Psoas muscle (tissue), 8 donors: Measurements from ENCODE around the gene NEURL1B. TPM values are rescaled to one million over a fixed set of nuclear protein-coding genes. Genes with fewer than 3 reads are reported as not detected.

Experiments
- ATAC-seq, 4 donors: fragments of 200-7000 bp; cut with Tn5 transposase; one replicate each; pipeline ENCODE4 v1.9.1; 2020; ENCODE audit warnings: moderate library complexity in 3 of 4, mild to moderate bottlenecking in 2 of 4
- DNase-seq, 2 donors: peaks; one replicate each; pipeline ENCODE4 v3.0.0-alpha.2; 2020
- H3K27ac ChIP-seq: fragments of 200-600 bp; one replicate; pipeline ENCODE4 v1.8.0; 2022
- H3K27me3 ChIP-seq, 3 donors: fragments of 200-600 bp in 1 of 3; one replicate each; pipeline versions ENCODE4 v1.6.1 to v1.8.0; 2013 to 2022; ENCODE audit warnings: low read length in 2 of 3, mild to moderate bottlenecking in 2 of 3, moderate library complexity in 1 of 3; ENCODE audit not compliant: insufficient read depth in 3 of 3
- H3K36me3 ChIP-seq, 2 donors: fragments of 200-600 bp in 1 of 2; one replicate each; pipeline versions ENCODE4 v1.6.1 to v1.8.0; 2013 to 2022; ENCODE audit warnings: low read depth in 1 of 2, mild to moderate bottlenecking in 1 of 2, moderate library complexity in 1 of 2; ENCODE audit not compliant: insufficient read depth in 1 of 2
- H3K4me1 ChIP-seq: fragments of 200-600 bp; one replicate; pipeline ENCODE4 v1.8.0; 2022
- H3K4me3 ChIP-seq: fragments of 200-600 bp; one replicate; pipeline ENCODE4 v1.8.0; 2022; ENCODE audit warnings: mild to moderate bottlenecking
- H3K9me3 ChIP-seq: fragments of 200-600 bp; one replicate; pipeline ENCODE4 v1.8.0; 2022
- CTCF ChIP-seq: fragments of 200-600 bp; IDR thresholded peaks from one replicate; pipeline ENCODE4 v1.8.0; 2022; ENCODE audit warnings: antibody characterized with exemption
- WGBS, 3 donors: extraction: QIAGEN DNeasy Blood & Tissue Kit; methylation state at CpG; one replicate each; pipeline versions ENCODE4 v1.1.6 to v1.1.7; 2013; 5-methylcytosine and 5-hydroxymethylcytosine counted together
- intact Hi-C, 2 donors: fragments of 100-400 bp; cut with DNase I; formaldehyde crosslinking; loops; one replicate each; pipeline versions ENCODE4 v1.11.0 to v1.14.2; 2022
- polyA plus RNA-seq, 3 donors: library from polyadenylated mRNA; stranded (reverse); fragments of 200-250 nt; gene quantifications; one replicate each; pipeline ENCODE4 v1.2.3, GENCODE V29; 2013
- total RNA-seq, 4 donors: library from RNA; stranded (reverse); fragmentation: NEBNext Ultra II Directional in 2 of 4; extraction: Animal tissue kit (Norgen Biotek cat#: 25700) in 2 of 4; gene quantifications; one replicate each; pipeline versions ENCODE4 v1.2.1 to v1.2.4, GENCODE V29; 2021 to 2023
- donor health status: healthy with polysubstance abuse.
- donor health status: DM: no; HTN: no; CAD: no; lungs with moderate emphysema.
- donor health status: Bipolar disorder and iron deficiency.
- donor health status: healthy.
- donor health status: DM: yes; HTN: yes; CAD: no.
- donor health status: DM: no; HTN: no; CAD: no.
- donor health status: DM: no; HTN: no; CAD: no.
- donor health status: DM: yes; HTN: yes; CAD: no.

Gene NEURL1B
- total and polyA plus RNA-seq, 7 donors = 8.0 to 20.4 (median 13.7) TPM

DNA sequence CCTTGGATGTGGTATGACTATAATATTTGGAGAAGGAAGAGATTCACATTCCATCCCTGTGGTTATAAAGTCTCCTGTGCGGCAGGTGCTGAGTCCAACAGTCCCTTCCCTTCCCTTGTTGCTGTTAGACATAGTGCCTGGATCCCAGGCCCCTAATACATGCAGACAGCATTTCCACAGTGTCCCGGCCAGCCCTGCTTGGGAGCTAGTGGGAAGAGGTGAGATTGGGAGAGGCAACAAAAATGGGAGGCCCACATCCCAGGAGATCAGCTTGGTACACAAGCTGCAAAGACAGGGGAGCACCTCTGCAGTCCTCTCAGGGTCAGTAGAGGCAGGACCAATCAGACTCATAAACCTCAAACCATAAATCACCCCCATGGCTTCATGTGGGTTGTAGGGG, 3.3 kb upstream of the NEURL1B start:
- ATAC-seq (no peak), DNase-seq (no peak)
- Histone ChIP-seq H3K9me3 (no peaks in the 10 kb centered on the region), H3K4me3 (no peak overlapping the region), H3K36me3 (no peaks in the 10 kb centered on the region), H3K27ac (no peak overlapping the region), H3K27me3 (peaks cover 0 to 42% (median 3%) of the 10 kb centered on the region in 3 donors), H3K4me1 (peaks cover 10% of the 10 kb centered on the region)
- intact Hi-C loops = no loop called here
- WGBS, 3 donors = 78 to 85% (median 82%) methylated on average over 2 of the region's 2 CpGs
- TF ChIP-seq CTCF = no peak

- Histone ChIP-seq H3K4me1 (peaks cover 11% of the 10 kb centered on the region), H3K4me3 (no peak overlapping the region), H3K27ac (no peak overlapping the region), H3K27me3 (peaks cover 0 to 42% (median 3%) of the 10 kb centered on the region in 3 donors), H3K36me3 (no peaks in the 10 kb centered on the region), H3K9me3 (no peaks in the 10 kb centered on the region)
- intact Hi-C loops = no loop called here
- ATAC-seq = no peak
- WGBS, 3 donors = 84 to 93% (median 91%) methylated on average over 3 of the region's 3 CpGs
- TF ChIP-seq CTCF = no peak
- DNase-seq = no peak
Observed at GRCh38 chr5:172638209-172638768, 2.8 kb upstream of the NEURL1B start.

GRCh38 chr5:172640139-172640538, 924 bp upstream of the NEURL1B start:
- DNase-seq (no peak), ATAC-seq (no peak)
- Histone ChIP-seq H3K4me3 (no peak overlapping the region), H3K4me1 (peaks cover 20% of the 10 kb centered on the region), H3K36me3 (no peaks in the 10 kb centered on the region), H3K9me3 (no peaks in the 10 kb centered on the region), H3K27me3 (peaks cover 0 to 53% (median 3%) of the 10 kb centered on the region in 3 donors), H3K27ac (no peak overlapping the region)
- TF ChIP-seq CTCF = no peak
- 80 to 90% (median 80%) methylated on average over 5 of the region's 5 CpGs for WGBS, 3 donors
- intact Hi-C loops = loop anchor here in 1 of 2 donors (5.0 kb wide), 1 partner anchor 57 kb away; no protein-coding TSS in a partner anchor

DNA sequence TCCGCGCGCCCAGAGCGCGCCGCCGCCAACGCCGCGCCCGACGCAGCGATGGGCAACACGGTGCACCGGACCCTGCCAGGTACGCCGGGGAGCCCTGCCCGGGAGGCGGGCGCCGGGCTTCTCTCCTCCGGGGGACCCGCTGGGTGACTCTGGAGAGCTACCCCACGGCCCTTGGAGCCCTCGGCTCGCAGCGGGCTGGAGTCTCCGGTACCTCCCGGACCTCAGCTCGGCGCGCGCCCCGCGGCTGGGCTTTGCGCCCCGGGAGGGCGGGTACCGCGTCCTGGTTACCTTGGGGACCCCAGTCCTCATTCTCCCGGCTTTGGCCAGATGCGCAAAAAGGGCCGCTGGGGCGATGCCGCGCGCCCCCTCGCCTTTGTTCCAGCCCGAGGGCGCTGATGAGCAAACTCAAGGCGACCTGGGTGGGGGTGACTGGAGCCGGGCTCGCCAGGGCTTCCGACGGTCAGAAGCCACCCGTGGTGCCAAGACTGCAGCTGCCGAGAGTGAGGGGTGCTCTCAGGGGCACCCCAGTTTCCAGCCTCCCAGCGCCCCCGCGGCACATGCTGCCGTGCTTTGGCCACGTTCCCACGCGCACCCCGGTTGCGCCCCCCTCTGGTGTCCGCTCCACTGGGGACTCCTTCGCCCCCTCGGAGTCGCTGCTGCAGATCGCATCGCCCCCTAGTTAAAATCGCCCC, 442 bp downstream of the NEURL1B start:
- Histone ChIP-seq H3K9me3 (no peaks in the 10 kb centered on the region), H3K4me3 (peak overlapping the region; percentile 81), H3K4me1 (peaks cover 20% of the 10 kb centered on the region), H3K36me3 (no peaks in the 10 kb centered on the region), H3K27ac (peak overlapping the region; percentile 78), H3K27me3 (peaks cover 0 to 53% (median 3%) of the 10 kb centered on the region in 3 donors)
- 1 to 4% (median 2%) methylated on average over 57 to 73 of the region's 73 CpGs for WGBS, 3 donors
- intact Hi-C loops = loop anchor here in 1 of 2 donors (1.0 to 5.0 kb wide), 2 partner anchors 56 to 162 kb away; no protein-coding TSS in a partner anchor
- peak; percentile 7 to 35 (median 30) for ATAC-seq
- TF ChIP-seq CTCF = no peak
- DNase-seq = peak; percentile 30 to 59
